Thoracic aorta endothelial cell (primary cell): ENCODE measurements around the gene USP28. TPM values are rescaled to one million over a fixed set of nuclear protein-coding genes. Genes with fewer than 3 reads are reported as not detected.

ENCODE experiments used
- small RNA-seq: library from RNA; depleted of rRNA; stranded (forward); fragments of <200 nt; gene quantifications from one replicate; pipeline ENCODE3, GENCODE V24; 2012
- total RNA-seq: library from RNA; depleted of rRNA; stranded (reverse); fragments of >200 nt; gene quantifications from 2 replicates; pipeline ENCODE4 v1.2.3, GENCODE V29; 2012

USP28 gene
- 45.7 and 61.3 TPM in 2 replicates for total RNA-seq

GRCh38 chr11:113875234-113876073 is at the start of gene USP28:
Gene USP28 (minus strand): TSS chr11:113875572. CDS start chr11:113875501, 71 bp downstream.

GRCh38 chr11:113904379-113905101 is 29.2 kb upstream of the USP28 start, which contains the start of gene HTR3B:
Gene HTR3B (plus strand): TSS chr11:113904796. CDS start chr11:113904934, 138 bp downstream.

GRCh38 chr11:113779496-113779895 is 95.9 kb downstream of the USP28 start, which contains the start of gene CLDN25:
Gene CLDN25 (plus strand): TSS chr11:113779796. CDS start chr11:113779796, 0 bp downstream.

GRCh38 chr11:113773416-113774173 is 101.8 kb downstream of the USP28 start, which contains the start of gene ZW10:
Gene ZW10 (minus strand): TSS chr11:113773692. CDS start chr11:113773666, 26 bp downstream.

Small RNA genes lying within 50 kb of the gene (small RNA-seq; reads per million reads assigned to genes)
- not detected for gene LRRC37A13P
- not detected for gene RNU6-1107P
- not detected for gene RPS29P19

Other genes starting within 250 kb of the USP28 start
- 0.22 TPM in 1 of 2 replicates, not detected in the other for gene TMPRSS5, start 169.3 kb downstream of the USP28 start, total RNA-seq
- gene ZW10, start 101.9 kb downstream of the USP28 start, total RNA-seq = 38.0 and 43.2 TPM in 2 replicates
- gene CLDN25, start 95.8 kb downstream of the USP28 start, total RNA-seq = not detected in 2 replicates
- not detected in 2 replicates for gene HTR3B, start 29.2 kb upstream of the USP28 start, total RNA-seq
- not detected in 2 replicates for gene HTR3A, start 99.5 kb upstream of the USP28 start, total RNA-seq
- gene ZBTB16, start 184.1 kb upstream of the USP28 start, total RNA-seq = 12.2 and 15.7 TPM in 2 replicates